GM12865 (cell line): ENCODE results near the gene GRK5.

ENCODE experiments used
- DNase-seq: peaks from one replicate; pipeline ENCODE4 v3.0.0; 2010; ENCODE audit warnings: low read depth
- H3K4me3 ChIP-seq: 2 replicates; pipeline ENCODE4 v1.5.1; 2011; ENCODE audit warnings: mild to moderate bottlenecking, low read depth, low read length, control low read depth
- TF ChIP-seq, protein P1 (sequence below): IDR thresholded peaks from 2 replicates; pipeline ENCODE4 v1.5.1; 2011; ENCODE audit warnings: low read length, control low read depth, low read depth, inconsistent platforms; ENCODE audit not compliant: insufficient read depth; ENCODE audit errors: missing control alignments

The GRK5 gene

DNA sequence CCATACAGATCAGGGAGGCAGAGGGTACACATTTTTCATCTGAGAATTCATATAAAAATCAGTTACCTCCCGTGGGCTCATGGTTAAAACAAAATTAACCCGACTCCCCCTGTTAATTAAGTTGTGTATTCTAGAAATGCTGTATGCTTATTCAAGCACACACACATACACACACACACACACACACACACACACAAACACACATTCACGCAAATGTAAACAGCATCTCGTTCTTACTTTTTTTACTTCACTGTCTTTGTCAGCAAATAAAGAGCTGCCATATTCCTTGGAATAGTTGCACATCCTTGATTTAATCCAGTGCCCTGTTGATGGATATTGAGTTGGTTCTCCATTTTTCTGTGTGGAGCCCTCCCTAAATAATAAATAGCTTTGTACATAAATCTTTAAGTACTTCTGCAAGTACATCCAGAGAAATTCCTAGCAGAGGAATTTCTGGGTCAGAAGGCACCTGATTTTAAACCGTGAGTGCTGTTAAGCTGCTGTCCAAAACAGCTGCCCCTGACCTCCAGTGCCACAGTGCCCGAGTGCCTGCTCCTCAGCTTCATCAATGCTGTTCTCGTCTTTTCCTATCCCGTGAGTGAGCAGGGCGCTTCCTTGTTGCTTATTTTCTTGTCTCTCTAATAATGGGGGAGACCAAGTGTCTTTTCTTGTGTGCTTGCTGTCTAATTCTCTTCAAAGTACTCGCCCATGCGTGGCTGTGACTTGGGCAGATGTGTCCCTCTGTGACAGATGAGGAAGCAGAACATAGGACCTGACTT lies 217.9 kb downstream of the GRK5 start:
- H3K4me3 ChIP-seq, result no peak overlapping the region
- DNase-seq, result no peak
- TF ChIP-seq, protein P1, sequence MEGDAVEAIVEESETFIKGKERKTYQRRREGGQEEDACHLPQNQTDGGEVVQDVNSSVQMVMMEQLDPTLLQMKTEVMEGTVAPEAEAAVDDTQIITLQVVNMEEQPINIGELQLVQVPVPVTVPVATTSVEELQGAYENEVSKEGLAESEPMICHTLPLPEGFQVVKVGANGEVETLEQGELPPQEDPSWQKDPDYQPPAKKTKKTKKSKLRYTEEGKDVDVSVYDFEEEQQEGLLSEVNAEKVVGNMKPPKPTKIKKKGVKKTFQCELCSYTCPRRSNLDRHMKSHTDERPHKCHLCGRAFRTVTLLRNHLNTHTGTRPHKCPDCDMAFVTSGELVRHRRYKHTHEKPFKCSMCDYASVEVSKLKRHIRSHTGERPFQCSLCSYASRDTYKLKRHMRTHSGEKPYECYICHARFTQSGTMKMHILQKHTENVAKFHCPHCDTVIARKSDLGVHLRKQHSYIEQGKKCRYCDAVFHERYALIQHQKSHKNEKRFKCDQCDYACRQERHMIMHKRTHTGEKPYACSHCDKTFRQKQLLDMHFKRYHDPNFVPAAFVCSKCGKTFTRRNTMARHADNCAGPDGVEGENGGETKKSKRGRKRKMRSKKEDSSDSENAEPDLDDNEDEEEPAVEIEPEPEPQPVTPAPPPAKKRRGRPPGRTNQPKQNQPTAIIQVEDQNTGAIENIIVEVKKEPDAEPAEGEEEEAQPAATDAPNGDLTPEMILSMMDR, result no peak

DNA sequence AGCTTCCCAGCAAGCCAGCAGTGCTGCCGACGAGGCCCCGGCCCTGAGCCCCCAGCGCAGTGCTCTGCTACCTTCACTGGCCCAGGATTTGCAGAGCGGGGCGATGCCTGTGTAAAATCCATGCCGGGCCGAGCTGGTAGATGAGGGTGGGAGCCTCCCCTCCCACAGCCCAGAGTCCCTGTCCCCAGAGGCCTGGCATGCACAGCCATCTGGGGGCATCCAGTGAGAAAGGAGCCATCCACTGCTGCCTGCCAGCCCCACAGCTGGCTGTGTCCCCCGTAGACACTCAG lies 218.5 kb downstream of the GRK5 start:
- TF ChIP-seq, protein P1, result no peak
- DNase-seq, result no peak
- H3K4me3 ChIP-seq, result no peak overlapping the region

DNA sequence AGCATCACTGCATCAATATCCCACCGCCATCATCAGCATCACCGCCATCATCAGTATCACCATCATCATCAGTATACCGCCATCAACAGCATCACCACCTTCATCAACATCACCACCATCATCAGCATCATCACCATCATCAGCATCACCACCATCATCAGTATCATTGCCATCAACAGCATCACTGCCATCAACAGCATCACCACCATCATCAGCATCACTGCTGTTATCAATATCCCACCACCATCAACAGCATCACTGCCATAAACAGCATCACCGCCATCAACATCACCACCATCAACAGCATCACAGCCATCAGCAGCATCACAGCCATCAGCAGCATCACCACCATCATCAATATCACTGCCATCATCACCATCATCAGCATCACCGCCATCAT lies 219.3 kb downstream of the GRK5 start:
- DNase-seq, result no peak
- no peak overlapping the region for H3K4me3 ChIP-seq
- TF ChIP-seq, protein P1, result no peak

DNA sequence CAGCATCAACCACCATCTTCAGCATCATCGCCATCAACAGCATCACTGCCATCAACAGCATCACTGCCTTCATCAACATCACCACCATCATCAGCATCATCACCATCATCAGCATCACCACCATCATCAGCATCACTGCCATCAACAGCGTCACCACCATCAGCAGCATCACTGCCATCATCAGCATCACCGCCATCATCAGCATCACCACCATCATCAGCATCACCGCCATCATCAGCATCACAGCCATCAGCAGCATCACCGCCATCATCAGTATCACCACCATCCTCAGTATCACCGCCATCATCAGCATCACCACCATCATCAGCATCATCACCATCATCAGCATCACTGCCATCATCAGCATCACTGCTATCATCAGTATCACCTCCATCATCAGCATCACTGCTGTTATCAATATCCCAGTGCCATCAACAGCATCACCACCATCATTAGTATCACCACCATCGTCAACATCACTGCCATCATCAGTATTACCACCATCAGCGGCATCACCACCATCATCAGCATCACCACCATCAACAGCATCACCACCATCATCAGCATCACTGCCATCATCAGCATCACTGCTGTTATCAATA lies 220.0 kb downstream of the GRK5 start:
- TF ChIP-seq, protein P1, result no peak
- no peak overlapping the region for H3K4me3 ChIP-seq
- DNase-seq, result no peak

DNA sequence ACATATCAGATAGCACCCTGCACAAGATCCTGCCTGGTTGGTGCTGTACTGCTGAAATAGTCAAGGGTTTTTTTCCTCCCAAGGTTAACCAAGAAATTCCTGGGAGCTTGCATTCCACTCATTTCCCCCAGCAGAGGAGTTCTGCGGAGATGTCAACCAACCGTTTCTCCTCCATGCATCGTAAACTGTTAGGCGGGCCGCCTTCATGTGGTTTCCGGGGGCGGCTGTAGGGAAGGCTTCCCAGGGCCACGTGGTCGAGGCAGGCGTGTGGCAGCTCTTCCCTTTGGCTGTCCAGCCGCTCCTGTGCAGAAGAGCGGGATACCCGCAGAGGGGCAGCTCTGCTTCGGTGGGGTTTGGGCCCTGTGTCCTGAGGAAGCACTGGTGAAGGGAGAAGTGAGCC lies 221.4 kb downstream of the GRK5 start:
- no peak overlapping the region for H3K4me3 ChIP-seq
- TF ChIP-seq, protein P1, result no peak
- no peak for DNase-seq

DNA sequence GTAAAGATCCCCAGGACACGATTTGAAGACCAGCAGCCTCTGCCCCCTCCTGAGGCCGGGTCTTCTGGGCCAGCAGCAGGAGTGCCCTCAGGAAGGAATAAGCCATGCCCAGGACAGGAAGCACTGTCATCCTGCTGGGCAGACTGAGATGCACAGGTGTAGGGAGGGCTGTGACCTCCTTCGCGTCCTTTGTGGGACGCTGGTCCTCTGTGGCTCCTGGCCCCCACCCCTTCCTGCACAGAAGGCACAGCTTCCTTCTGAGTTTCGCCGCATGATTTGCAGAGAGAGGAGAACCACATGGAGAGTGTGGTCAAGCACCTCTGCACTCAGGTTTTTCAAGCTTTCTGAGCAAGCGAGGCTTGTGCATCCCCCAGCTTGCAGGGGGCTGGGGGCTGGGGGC lies 222.4 kb downstream of the GRK5 start:
- DNase-seq, result no peak
- H3K4me3 ChIP-seq, result no peak overlapping the region
- TF ChIP-seq, protein P1, result no peak

DNA sequence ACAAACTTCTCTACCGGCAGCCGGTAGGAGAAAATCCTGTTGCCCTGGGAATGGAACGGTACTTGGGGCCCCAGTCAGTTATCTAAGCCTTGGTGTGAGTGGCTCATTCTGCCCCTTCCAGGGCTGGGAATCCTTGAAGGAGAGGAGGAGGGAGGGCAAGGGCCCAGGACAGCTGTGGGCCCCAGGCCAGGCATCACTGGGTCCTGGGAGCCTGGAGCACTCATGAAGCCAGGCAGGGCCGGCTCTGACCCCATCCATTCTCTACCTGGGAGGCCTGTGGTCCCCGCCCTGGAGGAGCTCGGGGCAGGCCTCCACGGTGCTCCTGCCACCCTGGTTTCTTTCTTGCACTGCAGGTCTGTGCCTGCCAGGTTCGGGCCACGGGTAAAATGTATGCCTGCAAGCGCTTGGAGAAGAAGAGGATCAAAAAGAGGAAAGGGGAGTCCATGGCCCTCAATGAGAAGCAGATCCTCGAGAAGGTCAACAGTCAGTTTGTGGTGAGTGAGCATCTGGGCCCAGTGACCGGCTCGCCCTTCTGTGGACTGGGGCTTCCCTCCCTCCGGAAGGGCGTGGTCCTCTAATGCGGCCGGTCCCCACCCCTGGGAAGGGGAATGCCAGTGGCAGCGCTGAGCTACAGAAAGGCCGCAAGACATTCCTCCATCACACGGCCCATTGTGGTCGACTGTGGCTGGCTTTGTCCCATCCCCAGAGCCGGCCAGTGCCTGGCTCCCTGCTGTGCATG lies 223.8 kb downstream of the GRK5 start:
- no peak overlapping the region for H3K4me3 ChIP-seq
- DNase-seq, result no peak
- TF ChIP-seq, protein P1, result no peak
